Posterior cingulate gyrus (tissue), 11 donors: ENCODE measurements around the gene RGS8.

Experiments
- DNase-seq, 10 donors: peaks; one replicate each; pipeline versions ENCODE4 v3.0.0 to v3.0.0-alpha.2; 2020 to 2021; ENCODE audit warnings: mixed read lengths in 3 of 10
- intact Hi-C: fragments of 100-400 bp; cut with DNase I; formaldehyde crosslinking; loops from one replicate; pipeline ENCODE4 v1.15.1; 2023

Gene RGS8

DNA sequence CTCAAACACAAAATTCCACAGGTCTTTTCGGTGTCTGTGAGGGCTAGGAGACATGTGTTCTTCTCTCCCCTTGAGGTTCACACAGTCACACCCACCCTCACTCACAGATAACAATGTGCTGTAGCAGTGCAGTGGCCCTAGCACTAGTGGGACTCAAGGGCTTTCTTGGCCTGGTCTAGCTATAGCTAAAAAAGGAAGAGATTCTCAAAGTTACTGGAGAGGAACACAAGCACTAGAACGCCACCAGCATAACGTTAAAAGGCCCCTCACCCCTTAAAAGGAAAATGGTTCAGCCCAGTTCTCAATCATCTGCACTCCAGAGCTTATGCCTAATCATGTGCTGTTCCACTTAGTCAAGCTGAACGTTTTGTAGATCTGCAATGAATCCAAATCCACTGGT is 39.5 kb downstream of the RGS8 start:
- DNase-seq: no peak
- intact Hi-C loops: no loop called here

DNA sequence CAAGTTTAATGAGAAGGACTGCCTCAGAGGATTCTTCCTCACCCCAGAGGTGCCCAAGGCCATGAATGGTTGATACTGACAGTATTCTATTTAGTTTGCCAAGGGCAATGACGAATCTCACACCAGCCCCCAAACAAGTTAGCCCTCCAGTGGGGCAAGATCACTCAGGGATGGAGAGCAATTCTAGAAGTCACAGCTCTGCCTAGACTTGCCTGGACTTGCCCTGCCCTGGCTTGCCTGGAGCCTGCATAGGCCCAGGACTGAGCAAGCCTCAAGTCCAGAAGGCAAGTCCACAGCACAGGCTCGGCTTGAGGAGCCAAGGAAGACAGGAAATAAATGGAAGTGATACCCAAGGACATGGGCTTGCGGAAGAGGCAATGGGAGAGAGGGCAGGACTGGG is 40.7 kb downstream of the RGS8 start:
- intact Hi-C loops: no loop called here

DNA sequence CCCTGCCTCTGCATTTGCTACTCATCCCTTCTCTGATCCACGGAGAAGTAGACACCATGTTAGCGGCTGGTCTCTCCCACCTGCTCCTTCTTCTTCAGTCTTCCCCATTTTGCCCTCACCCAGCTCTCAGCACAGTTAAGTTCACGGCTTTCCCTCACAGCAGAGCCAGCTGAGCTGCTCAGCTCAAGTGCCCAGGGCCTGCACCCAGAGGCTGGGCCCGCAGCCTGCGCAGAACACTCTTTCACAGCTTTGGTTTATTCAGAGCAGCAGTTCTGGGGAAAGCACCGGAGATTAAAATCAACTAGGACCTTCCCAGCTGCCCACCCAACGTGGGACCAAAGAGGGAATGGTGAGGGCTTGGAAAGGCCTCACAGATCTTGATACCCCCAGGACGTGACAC is 41.9 kb downstream of the RGS8 start:
- intact Hi-C loops: no loop called here
- no peak for DNase-seq

More for the DNA sequence above, 40.7 kb downstream of the RGS8 start:
- no peak for DNase-seq

DNA sequence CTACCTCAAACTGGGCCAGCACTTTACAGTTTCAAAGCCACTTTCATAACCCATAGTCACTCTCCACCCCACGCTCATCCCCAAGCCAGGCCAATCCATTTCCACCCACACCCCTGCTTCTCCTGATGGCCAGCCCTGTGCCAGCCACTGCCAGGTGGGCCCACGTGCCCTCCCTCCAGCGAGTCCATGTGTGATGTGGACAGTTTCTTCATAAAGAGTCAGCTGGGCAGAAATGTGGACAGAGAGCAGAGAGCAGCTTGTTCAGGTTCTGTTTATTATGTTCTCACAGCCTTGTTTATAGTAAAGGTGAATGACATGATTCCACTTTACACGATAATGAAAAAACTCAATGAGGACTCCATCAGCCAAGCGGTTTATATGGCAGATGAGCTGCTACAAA is 42.8 kb downstream of the RGS8 start:
- intact Hi-C loops: no loop called here
- DNase-seq: no peak

DNA sequence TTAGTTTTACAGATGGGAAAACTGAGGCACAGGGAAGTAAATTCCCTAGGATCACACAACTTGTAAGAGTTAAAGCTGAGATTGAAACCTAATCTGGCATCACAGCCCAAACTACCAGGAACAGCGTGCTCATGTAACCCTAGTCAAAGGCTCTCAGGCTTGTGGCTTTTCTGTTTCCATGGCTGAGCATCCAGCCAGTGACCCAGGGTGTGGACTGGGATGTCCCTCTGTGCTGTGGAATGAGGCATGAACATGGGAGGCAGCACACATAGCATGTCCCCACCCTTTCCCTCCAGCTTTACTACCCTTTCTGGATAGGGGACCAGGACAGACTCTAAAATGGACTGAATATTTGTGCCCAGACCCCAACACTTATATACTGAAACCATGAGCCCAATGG is 45.1 kb downstream of the RGS8 start:
- no peak for DNase-seq
- intact Hi-C loops: no loop called here

DNA sequence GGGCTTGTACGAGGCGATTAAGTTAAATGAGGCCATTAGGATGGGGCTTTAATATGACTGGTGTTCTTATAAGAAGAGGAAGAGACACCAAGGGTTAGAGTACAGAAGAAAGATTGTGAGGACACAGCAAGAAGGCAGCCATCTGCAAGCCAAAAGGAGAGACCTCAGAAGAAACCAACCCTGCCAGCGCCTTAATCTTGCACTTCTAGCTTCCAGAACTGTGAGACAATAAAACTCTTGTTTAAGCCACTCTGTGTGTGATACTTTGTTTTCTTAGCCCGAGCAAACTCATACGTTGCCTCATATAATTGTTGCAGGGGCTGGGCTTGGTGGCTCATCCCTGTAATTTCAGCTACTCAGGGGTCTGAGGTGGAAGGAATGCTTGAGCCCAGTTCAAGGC is 46.6 kb downstream of the RGS8 start:
- intact Hi-C loops: no loop called here
- no peak for DNase-seq

DNA sequence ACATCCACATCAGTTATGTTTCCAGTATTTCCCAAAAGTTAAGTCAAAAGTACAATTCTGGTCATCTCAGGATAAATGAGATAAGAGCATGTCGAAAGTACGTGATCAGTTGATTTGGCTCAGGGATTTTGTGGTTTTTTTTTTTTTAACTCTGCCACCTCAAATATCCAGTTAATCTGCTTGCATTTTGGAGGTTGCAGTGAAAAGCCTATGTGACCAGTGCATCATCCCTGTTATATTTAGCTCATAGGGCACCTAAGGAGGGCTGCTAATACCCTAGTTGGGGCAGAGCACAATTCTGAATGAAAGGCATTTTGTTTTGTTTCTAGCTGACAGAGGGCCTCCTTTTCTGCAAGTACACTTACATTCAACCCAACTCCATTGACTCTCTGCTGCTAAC is 48.5 kb downstream of the RGS8 start:
- intact Hi-C loops: no loop called here
- no peak for DNase-seq
